CD4-positive, alpha-beta T cell treated with Interferon alpha-2 for 1 hour (primary cell): ENCODE data around the gene HOXA6.

Source experiments
- DNase-seq, 2 donors: peaks; one replicate each; pipeline ENCODE4 v3.0.0-alpha.2; 2020 to 2022

The HOXA6 gene

DNA sequence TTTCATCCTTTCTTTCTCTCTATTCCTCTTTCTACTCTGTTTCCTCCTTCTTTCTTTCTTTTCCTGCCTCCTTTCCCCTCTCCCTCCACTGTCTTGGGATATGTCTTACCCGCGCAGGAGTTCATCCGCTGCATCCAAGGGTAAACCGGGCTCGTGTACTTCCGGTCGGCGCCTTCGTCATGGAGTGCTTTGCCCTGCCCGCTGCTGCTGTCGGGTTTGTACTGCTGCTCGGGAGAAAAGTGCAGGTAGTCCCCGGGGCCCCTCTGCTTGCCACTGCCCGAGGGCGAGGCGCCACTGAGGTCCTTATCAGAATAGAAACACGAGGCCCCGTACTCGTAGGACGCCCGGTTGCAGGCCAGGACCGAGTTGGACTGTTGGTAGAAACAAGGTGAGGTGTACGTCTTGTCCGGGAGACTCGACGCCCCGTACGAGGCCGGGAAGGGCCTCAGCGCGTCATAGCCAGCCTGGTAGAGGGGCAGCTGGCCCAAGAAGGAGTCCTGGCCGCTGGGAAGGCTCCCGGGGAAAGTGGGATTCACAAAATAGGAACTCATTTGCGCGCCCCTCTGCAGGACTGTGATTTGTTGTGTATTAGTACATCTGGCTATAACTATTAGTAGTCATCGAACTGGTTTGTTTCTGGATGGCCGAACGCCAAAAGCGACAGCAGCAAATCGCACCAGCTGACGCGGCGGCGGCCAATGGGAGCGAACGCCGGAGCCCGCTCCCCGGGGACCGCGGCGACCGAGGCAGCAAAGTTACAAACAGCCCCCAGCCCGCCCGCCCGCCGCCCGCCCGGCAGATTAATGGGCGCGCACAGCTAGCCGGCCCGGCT, at the start of gene HOXA6:
Gene HOXA6, minus strand, starts transcription at position 576 of the 832 bp plus-strand sequence. Its CDS starts 25 bp downstream, at position 551.
- DNase-seq, result no peak

DNA sequence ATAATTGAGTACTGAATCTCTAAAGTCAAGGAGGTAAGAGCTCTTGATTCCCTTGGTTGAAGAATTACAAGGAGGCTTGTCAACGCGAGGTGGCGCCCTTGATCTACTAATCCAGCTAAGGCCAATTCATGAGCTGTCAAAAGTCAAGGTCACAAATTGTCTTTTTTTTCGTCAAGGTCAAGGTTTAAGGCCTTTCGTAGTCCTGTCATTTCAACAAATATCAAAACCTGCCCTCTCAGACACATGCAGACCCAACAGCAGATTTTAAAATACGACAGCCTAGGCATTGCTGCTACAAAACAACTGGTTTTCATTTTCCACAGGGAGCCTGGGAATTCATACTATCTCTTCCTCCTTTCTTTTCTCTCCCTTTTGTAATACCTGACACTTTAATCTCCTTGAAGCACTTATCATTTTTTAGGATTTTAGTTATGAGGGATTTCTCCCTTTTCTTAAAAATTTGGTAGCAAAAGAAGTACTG, 48.8 kb upstream of the HOXA6 start:
- peak; percentile 75 to 83 for DNase-seq

- DNase-seq, result no peak
Measured at GRCh38 chr7:27194686-27195379, 47.3 kb upstream of the HOXA6 start.

DNA sequence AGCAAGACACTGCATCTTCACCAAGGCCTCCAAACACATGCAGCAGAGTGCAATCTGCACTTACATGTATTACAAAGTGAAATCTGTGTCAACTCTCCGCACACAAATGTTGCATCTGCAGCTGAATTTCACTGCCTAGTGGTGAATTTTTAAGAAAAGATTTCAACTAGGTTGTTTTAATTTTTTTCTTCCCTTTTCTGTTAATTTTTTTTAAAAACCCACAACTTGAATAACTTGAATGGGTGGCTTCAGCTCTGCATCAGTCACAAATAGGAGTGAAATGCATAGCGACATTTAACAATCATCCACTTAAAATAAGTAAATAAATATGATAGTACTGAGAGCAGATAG, 46.4 kb upstream of the HOXA6 start:
- DNase-seq, result no peak

GRCh38 chr7:27193335-27194001, 45.9 kb upstream of the HOXA6 start:
- no peak for DNase-seq

DNA sequence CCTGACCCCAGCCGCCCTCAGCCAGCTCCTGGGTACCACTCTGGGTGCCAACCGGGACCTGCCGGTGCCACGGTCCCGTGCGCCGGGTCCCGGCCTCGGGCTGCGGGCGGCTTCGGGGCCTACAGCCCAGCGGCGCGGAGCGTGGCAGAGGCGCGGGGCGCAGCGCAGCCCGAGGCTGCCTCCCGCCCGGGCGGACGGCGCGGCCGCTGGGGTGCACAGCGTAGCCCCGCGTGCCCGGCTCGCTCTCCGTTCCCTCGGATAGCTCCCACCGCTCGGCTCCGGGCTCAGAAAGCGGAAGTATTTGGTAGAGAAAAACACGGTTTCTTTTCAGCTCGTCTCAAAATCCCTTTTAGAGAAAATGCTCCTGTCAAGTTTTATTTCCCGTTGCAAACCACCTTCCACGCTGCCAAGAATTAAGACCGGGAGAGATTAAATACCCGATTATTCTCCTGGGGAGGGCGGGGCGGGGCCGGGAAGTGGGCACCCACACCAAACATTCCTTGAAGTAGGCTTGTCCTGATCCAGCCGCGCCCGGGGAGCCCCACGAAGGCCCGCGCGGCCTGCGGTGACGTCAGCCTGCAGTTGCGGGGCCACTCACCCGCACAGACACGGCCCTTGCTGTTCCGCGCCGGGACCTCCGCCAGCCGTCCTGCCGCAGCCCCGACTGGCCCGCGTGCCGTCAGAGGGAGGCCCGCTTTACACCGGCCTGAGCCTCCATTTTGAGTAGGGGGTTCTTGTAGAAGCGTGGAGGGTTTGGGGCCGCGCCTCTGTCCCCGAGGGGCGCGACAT, 45.2 kb upstream of the HOXA6 start:
- DNase-seq, result no peak

- DNase-seq, result no peak
Measured at GRCh38 chr7:27191833-27192545, 44.4 kb upstream of the HOXA6 start.

- DNase-seq, result no peak
Measured at GRCh38 chr7:27191161-27191731, 43.7 kb upstream of the HOXA6 start.

DNA sequence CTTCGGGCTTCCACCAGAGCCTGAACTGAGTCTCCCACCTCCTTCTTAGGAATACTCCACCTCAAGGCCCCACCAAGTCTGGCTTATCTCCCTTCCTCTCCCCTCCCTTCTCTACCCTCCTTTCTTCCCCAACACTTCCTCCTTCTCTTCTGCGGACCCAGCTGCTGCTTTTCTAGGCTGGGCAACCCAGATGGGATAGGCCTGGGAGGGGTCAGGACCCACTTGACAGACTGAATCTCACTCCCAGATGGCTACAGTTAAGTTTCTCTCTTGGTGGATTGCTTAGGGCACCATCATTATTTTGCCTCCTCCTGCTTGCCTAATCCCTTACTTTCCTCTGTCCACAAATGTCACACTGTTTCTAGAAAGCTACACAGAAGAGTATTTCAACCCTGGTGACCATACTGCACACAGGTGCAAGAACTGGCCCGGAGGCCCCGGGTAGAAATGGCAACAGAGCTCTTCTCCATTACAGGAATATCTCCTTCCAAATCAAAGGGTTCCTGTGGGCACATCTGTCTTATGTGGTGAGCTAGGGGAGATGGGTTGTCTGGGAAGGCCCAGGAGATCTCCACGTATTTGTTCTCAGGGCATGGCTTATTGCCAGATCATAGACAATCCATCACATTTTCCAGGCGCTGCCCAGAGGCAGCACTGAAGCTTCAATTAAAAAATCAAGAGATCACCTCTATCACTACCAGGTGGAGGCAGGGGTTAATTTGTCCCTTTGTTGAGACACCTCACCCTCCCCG, 42.6 kb upstream of the HOXA6 start:
- DNase-seq, result no peak

GRCh38 chr7:27189295-27189996, 41.9 kb upstream of the HOXA6 start:
- DNase-seq, result no peak

DNA sequence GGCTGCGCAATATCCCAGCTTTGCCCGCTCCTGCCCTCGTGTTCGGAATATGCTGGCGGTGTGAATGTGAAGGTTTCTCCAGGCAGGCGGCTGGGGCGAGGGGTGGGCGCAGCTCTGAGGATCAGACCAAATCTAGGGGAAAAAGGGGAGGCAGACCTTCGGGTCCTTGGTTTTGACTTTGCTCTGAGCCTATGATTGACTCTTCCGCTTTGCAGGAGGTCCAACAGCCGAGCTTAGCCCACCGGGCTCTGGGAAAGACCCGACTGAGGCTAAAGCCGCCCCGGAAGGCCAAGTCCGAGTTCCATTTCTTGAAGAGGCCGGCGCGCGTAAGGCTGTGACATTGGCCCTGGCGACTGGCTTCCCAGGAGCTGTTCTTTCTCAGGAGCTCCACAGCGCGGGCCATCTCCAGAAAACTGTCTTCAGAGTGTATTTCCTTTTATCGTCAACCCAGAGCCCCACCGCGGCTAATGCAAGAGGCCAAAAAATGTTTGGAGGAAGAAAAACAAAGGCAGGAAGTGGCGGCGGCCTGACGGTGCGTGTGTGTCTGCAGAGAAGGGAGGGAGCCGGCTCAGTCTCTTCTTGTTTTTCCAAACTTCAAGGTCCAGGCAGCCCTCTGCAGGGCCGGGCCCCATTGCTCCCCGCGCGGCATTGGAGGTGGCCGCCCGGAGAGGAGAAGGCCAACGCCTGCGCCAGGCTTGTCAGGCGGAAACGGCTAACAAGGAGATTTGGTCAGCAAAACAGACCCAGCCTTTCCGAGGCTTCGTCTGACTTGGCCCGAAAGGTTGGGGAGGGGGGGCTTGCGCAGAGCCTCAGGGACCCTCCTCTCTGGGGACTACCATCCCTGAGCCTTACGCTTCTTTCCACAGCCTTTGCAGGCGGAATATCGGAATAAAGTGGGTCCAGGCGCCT, 41.1 kb upstream of the HOXA6 start:
- DNase-seq, result peak in 1 of 2 donors; percentile 33

- no peak for DNase-seq
Measured at GRCh38 chr7:27187475-27188385, 40.2 kb upstream of the HOXA6 start.

- no peak for DNase-seq
Measured at GRCh38 chr7:27186668-27187474, 39.3 kb upstream of the HOXA6 start.

GRCh38 chr7:27185854-27186667, 38.5 kb upstream of the HOXA6 start:
- DNase-seq, result no peak

DNA sequence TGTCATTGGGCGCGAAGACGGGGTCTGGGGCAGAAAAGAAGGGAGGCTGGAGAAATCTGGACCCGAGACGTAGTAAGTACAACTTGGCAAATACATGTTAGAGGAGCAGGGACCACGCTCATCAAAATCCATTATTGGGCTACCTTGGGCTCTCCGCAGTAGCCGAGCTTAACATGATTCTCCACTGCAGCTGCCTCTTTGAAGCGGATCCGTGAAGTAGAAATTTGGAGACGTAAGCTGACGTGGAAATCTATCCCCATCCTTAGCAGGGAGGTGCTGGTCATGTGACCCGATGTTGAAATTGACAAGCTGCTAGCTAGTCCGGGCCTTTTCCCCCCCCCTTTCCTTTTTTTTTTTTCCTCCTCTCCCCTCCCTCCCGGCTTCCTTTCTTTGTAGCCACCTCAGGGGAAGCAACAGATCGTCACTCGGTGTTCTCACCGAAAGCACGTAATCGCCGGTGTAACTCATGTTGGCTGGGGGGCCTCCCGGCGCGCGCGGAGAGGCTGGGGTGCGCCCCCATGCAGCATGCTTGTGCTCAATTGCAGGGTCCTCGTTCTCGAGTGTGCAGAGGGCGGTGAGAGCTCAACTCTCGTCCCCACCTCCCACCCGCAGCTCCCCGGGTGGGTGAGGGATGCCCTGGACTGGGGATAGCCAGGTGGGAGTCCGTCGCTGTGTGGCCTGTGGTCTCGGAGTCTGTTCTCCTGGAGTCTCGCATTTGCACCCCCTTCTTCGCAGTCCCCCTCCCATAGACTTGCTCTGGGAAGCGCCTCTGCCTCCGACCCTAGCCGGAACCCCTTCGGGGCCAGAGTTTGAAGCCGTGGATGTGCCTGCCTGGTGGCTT, 37.7 kb upstream of the HOXA6 start, which contains the start of gene HOXA11:
Gene HOXA11, minus strand, starts transcription at position 220 of the 841 bp plus-strand sequence. Its CDS starts 88 bp downstream, at position 132.
- no peak for DNase-seq
